CD14-positive monocyte (primary cell): ENCODE measurements around the gene GPC1. TPM values are rescaled to one million over a fixed set of nuclear protein-coding genes. Genes with fewer than 3 reads are reported as not detected.
A peak's percentile ranks its signal among the peaks of the same experiment; 100 is the strongest.

ENCODE experiments used
- DNase-seq, 3 donors: peaks; one replicate each; pipeline ENCODE4 v3.0.0-alpha.2; 2011 to 2022
- H2AFZ ChIP-seq: 2 replicates; pipeline ENCODE4 v1.6.0; 2012; ENCODE audit warnings: mild to moderate bottlenecking, low read depth, low read length, inconsistent platforms; ENCODE audit not compliant: insufficient read depth, poor library complexity, severe bottlenecking
- H3K27ac ChIP-seq, 2 donors: 1 replicate in 1 of 2; 2 replicates in 1 of 2; pipeline ENCODE4 v1.5.1; 2012 to 2013; ENCODE audit warnings: low read length in 2 of 2, control low read depth in 1 of 2, inconsistent platforms in 1 of 2, low read depth in 1 of 2, mild to moderate bottlenecking in 1 of 2
- H3K27me3 ChIP-seq, 2 donors: one replicate each; pipeline versions ENCODE4 v1.6.0 to v1.6.1; 2011 to 2013; ENCODE audit warnings: low read length in 2 of 2; ENCODE audit not compliant: control insufficient read depth in 2 of 2, insufficient read depth in 2 of 2
- H3K36me3 ChIP-seq, 2 donors: replicated peaks in 1 of 2; 1 replicate in 1 of 2; 2 replicates in 1 of 2; pipeline versions ENCODE4 v1.5.1 to v1.6.1; 2012 to 2013; ENCODE audit warnings: low read length in 2 of 2, control low read depth in 1 of 2, inconsistent platforms in 1 of 2, mild to moderate bottlenecking in 1 of 2; ENCODE audit not compliant: insufficient read depth in 2 of 2, control insufficient read depth in 1 of 2
- H3K4me1 ChIP-seq, 2 donors: 1 replicate in 1 of 2; 2 replicates in 1 of 2; pipeline versions ENCODE4 v1.5.1 to v1.6.1; 2012 to 2013; ENCODE audit warnings: low read length in 2 of 2, control low read depth in 1 of 2, inconsistent platforms in 1 of 2, mild to moderate bottlenecking in 1 of 2, moderate library complexity in 1 of 2; ENCODE audit not compliant: insufficient read depth in 2 of 2, control insufficient read depth in 1 of 2
- H3K4me2 ChIP-seq: replicated peaks from 2 replicates; pipeline ENCODE3; 2012; ENCODE audit warnings: low read length, moderate library complexity, mild to moderate bottlenecking; ENCODE audit not compliant: poor library complexity, severe bottlenecking; ENCODE audit errors: extremely low read depth
- H3K4me3 ChIP-seq, 3 experiments: fragments of 200-600 bp in 1 of 3; sonication (generic) in 1 of 3; replicated peaks in 1 of 3; 1 replicate in 2 of 3; 2 replicates in 1 of 3; pipeline ENCODE4 v1.5.1; 2011 to 2013; ENCODE audit warnings: low read length in 3 of 3, mild to moderate bottlenecking in 3 of 3, control low read depth in 2 of 3, low read depth in 2 of 3, inconsistent platforms in 1 of 3, moderate library complexity in 1 of 3
- H3K79me2 ChIP-seq: 2 replicates; pipeline ENCODE4 v1.6.0; 2012; ENCODE audit warnings: mild to moderate bottlenecking, control low read depth, inconsistent platforms, low read length, moderate library complexity; ENCODE audit not compliant: insufficient read depth
- H3K9ac ChIP-seq: 2 replicates; pipeline ENCODE4 v1.6.0; 2017; ENCODE audit warnings: low read length, mild to moderate bottlenecking; ENCODE audit not compliant: insufficient read depth, poor library complexity, severe bottlenecking
- H3K9me3 ChIP-seq, 2 donors: replicated peaks in 1 of 2; 1 replicate in 1 of 2; 2 replicates in 1 of 2; pipeline versions ENCODE4 v1.5.1 to v1.6.1; 2012 to 2013; ENCODE audit warnings: low read length in 2 of 2, control low read depth in 1 of 2; ENCODE audit not compliant: control insufficient read depth in 1 of 2, insufficient read depth in 1 of 2
- H4K20me1 ChIP-seq: 2 replicates; pipeline ENCODE4 v1.6.0; 2012; ENCODE audit warnings: mild to moderate bottlenecking, low read length, control low read depth, moderate library complexity; ENCODE audit not compliant: insufficient read depth
- H3K27ac Mint-ChIP-seq, 7 donors: one replicate each; pipeline ENCODE4 v1.8.0; 2020; ENCODE audit warnings: mild to moderate bottlenecking in 7 of 7, mixed read lengths in 7 of 7, moderate library complexity in 6 of 7, inconsistent platforms in 2 of 7
- H3K27me3 Mint-ChIP-seq, 3 donors: one replicate each; pipeline ENCODE4 v1.8.0; 2021 to 2022; ENCODE audit warnings: low read depth in 3 of 3, mild to moderate bottlenecking in 3 of 3, mixed read lengths in 3 of 3, moderate library complexity in 3 of 3, inconsistent platforms in 1 of 3
- H3K36me3 Mint-ChIP-seq, 2 donors: one replicate each; pipeline ENCODE4 v1.8.0; 2020; ENCODE audit warnings: mixed read lengths in 2 of 2, inconsistent platforms in 1 of 2, mild to moderate bottlenecking in 1 of 2
- H3K4me1 Mint-ChIP-seq: one replicate; pipeline ENCODE4 v1.8.0; 2020; ENCODE audit warnings: mild to moderate bottlenecking, mixed read lengths
- H3K4me3 Mint-ChIP-seq, 2 donors: one replicate each; pipeline ENCODE4 v1.8.0; 2020; ENCODE audit warnings: mild to moderate bottlenecking in 2 of 2, mixed read lengths in 2 of 2, moderate library complexity in 1 of 2
- H3K9me3 Mint-ChIP-seq, 7 donors: one replicate each; pipeline ENCODE4 v1.8.0; 2020 to 2022; ENCODE audit warnings: mixed read lengths in 7 of 7, mild to moderate bottlenecking in 6 of 7, moderate library complexity in 6 of 7, inconsistent platforms in 2 of 7
- WGBS: methylation state at CpG from one replicate; pipeline ENCODE4 v1.1.5; 2013; ENCODE audit warnings: missing lambda C conversion rate; ENCODE audit not compliant: insufficient coverage; 5-methylcytosine and 5-hydroxymethylcytosine counted together
- intact Hi-C, 2 donors: fragments of 100-400 bp; cut with micrococcal nuclease; formaldehyde crosslinking; loops; one replicate each; pipeline versions ENCODE4 v1.15.0 to v1.15.1; 2023
- polyA plus RNA-seq, 3 donors: library from polyadenylated mRNA; depleted of rRNA in 1 of 3; unstranded in 2 of 3; stranded (reverse) in 1 of 3; fragments of 300-500 nt in 2 of 3; fragments of >200 nt in 1 of 3; fragmentation: Illumina TruSeq in 2 of 3; gene quantifications; 1 replicate in 2 of 3; 2 replicates in 1 of 3; pipeline ENCODE4 v1.2.3, GENCODE V29; 2012 to 2021
- TF ChIP-seq, protein P1 (sequence below): fragments of 200-600 bp; IDR thresholded peaks from one replicate; pipeline ENCODE4 v1.8.0; 2022; ENCODE audit warnings: antibody characterized with exemption, mild to moderate bottlenecking

Gene GPC1
- polyA plus RNA-seq, 3 donors = 0.08 TPM; not detected in 2

GRCh38 chr2:240473211-240473610 is 37.7 kb downstream of the GPC1 start:
- H3K27me3 Mint-ChIP-seq = no peaks in the 10 kb centered on the region
- DNase-seq = no peak
- intact Hi-C loops = no loop called here
- Histone ChIP-seq H3K79me2 (no peaks in the 10 kb centered on the region), H3K4me3 (no peak overlapping the region), H3K27ac (no peak overlapping the region), H3K36me3 (no peaks in the 10 kb centered on the region), H3K9ac (no peak overlapping the region), H3K9me3 (peaks cover 0 to 6% of the 10 kb centered on the region in 2 donors), H3K4me1 (no peaks in the 10 kb centered on the region), H4K20me1 (no peaks in the 10 kb centered on the region), H3K27me3 (no peaks in the 10 kb centered on the region), H3K4me2 (no peak overlapping the region), H2AFZ (no peak overlapping the region)
- H3K36me3 Mint-ChIP-seq = peaks cover 4 to 17% of the 10 kb centered on the region in 2 donors
- H3K9me3 Mint-ChIP-seq = peaks cover 1 to 23% (median 8%) of the 10 kb centered on the region in 7 donors
- no CpG with 5 or more reads among the region's 4 CpGs for WGBS
- no peak overlapping the region for H3K27ac Mint-ChIP-seq
- peaks cover 16% of the 10 kb centered on the region for H3K4me1 Mint-ChIP-seq
- TF ChIP-seq, protein P1, sequence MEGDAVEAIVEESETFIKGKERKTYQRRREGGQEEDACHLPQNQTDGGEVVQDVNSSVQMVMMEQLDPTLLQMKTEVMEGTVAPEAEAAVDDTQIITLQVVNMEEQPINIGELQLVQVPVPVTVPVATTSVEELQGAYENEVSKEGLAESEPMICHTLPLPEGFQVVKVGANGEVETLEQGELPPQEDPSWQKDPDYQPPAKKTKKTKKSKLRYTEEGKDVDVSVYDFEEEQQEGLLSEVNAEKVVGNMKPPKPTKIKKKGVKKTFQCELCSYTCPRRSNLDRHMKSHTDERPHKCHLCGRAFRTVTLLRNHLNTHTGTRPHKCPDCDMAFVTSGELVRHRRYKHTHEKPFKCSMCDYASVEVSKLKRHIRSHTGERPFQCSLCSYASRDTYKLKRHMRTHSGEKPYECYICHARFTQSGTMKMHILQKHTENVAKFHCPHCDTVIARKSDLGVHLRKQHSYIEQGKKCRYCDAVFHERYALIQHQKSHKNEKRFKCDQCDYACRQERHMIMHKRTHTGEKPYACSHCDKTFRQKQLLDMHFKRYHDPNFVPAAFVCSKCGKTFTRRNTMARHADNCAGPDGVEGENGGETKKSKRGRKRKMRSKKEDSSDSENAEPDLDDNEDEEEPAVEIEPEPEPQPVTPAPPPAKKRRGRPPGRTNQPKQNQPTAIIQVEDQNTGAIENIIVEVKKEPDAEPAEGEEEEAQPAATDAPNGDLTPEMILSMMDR = no peak
- H3K4me3 Mint-ChIP-seq = no peak overlapping the region

DNA sequence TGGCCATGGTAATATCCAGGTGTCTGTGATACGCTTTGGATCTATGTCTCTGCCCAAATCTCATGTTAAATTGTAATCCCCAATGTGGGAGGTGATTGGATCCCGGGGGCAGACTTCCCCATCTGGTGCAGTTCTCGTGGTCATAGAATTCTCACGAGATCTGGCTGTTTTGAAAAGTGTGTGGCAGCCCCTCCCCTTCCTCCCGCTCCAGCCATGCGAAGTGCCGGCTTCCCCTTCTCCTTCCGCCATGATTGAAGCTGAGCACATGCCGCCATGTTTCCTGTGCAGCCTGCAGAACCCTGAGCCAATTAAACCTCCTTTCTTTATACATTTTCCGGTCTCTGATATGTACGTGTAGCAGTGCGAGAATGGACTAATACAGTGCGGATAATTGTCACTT is 42.5 kb downstream of the GPC1 start:
- no peaks in the 10 kb centered on the region for H3K27me3 Mint-ChIP-seq
- Histone ChIP-seq H3K4me3 (no peak overlapping the region), H3K4me2 (no peak overlapping the region), H4K20me1 (no peaks in the 10 kb centered on the region), H3K27ac (no peak overlapping the region), H3K79me2 (no peaks in the 10 kb centered on the region), H3K27me3 (no peaks in the 10 kb centered on the region), H3K4me1 (no peaks in the 10 kb centered on the region), H3K9me3 (peaks cover 0 to 14% of the 10 kb centered on the region in 2 donors), H3K9ac (no peak overlapping the region), H3K36me3 (no peaks in the 10 kb centered on the region), H2AFZ (no peak overlapping the region)
- peaks cover 2 to 15% of the 10 kb centered on the region in 2 donors for H3K36me3 Mint-ChIP-seq
- H3K27ac Mint-ChIP-seq = peak overlapping the region in 1 of 7 donors; percentile 57
- peaks cover 8% of the 10 kb centered on the region for H3K4me1 Mint-ChIP-seq
- intact Hi-C loops = no loop called here
- WGBS = 94% methylated on average over 5 of the region's 13 CpGs
- TF ChIP-seq, protein P1 = no peak
- peaks cover 3 to 36% (median 10%) of the 10 kb centered on the region in 7 donors for H3K9me3 Mint-ChIP-seq
- DNase-seq = no peak
- H3K4me3 Mint-ChIP-seq = no peak overlapping the region
